Parathyroid adenoma (tissue), 2 donors: Measurements from ENCODE around the gene SKA1.

ENCODE experiments used
- H2AFZ ChIP-seq: fragments of 300-600 bp; sonication (generic); one replicate; pipeline ENCODE4 v1.7.0; 2017; ENCODE audit warnings: antibody characterized with exemption, mild to moderate bottlenecking
- H3K27ac ChIP-seq: fragments of 300-600 bp; sonication (generic); one replicate; pipeline ENCODE4 v1.7.0; 2017
- H3K27me3 ChIP-seq: fragments of 300-600 bp; sonication (generic); one replicate; pipeline ENCODE4 v1.7.0; 2017; ENCODE audit warnings: low read length; ENCODE audit not compliant: control insufficient read depth, insufficient read depth
- H3K36me3 ChIP-seq: fragments of 300-600 bp; sonication (generic); one replicate; pipeline ENCODE4 v1.7.0; 2017; ENCODE audit warnings: low read length; ENCODE audit not compliant: control insufficient read depth, insufficient read depth
- H3K4me1 ChIP-seq: fragments of 300-600 bp; sonication (generic); one replicate; pipeline ENCODE4 v1.7.0; 2017; ENCODE audit warnings: control low read depth
- H3K4me2 ChIP-seq: fragments of 300-600 bp; sonication (generic); one replicate; pipeline ENCODE4 v1.7.0; 2017; ENCODE audit warnings: low read length
- H3K4me3 ChIP-seq: fragments of 300-600 bp; sonication (generic); one replicate; pipeline ENCODE4 v1.7.0; 2017; ENCODE audit warnings: low read depth, low read length
- H3K79me2 ChIP-seq: fragments of 300-600 bp; sonication (generic); one replicate; pipeline ENCODE4 v1.7.0; 2017; ENCODE audit warnings: control low read depth
- H3K9ac ChIP-seq: fragments of 300-600 bp; sonication (generic); one replicate; pipeline ENCODE4 v1.7.0; 2017; ENCODE audit warnings: mild to moderate bottlenecking
- H3K9me3 ChIP-seq: fragments of 300-600 bp; sonication (generic); one replicate; pipeline ENCODE4 v1.7.0; 2017; ENCODE audit warnings: low read length; ENCODE audit not compliant: control insufficient read depth
- TF ChIP-seq, protein P1 (sequence below): fragments of 300-600 bp; sonication (generic); IDR thresholded peaks from one replicate; pipeline ENCODE4 v1.7.0; 2017; ENCODE audit warnings: antibody characterized with exemption, mild to moderate bottlenecking
- donor health status: primary hyperparathyroidism.

SKA1 gene

DNA sequence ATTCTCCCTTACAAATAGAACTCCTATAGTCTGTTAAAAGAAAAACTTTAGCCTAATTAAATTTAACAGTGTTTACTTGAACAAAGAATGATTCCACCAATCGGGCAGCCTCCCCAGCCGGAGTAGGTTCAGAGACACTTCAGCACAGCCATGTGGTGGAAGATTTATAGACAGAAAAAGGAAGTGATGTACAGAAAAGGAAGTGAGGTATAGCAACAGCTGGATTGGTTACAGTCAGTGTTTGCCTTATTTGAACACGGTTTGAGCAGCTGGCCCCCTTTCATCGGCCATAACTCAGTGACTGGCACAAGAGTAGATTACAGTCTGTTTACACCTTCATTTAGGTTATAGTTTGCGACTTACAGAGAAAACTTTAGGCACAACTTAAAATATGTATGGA lies 2.1 kb upstream of the SKA1 start:
- H3K27ac ChIP-seq: no peak overlapping the region
- no peaks in the 10 kb centered on the region for H3K27me3 ChIP-seq
- no peaks in the 10 kb centered on the region for H3K9me3 ChIP-seq
- H3K4me3 ChIP-seq: no peak overlapping the region
- H3K36me3 ChIP-seq: peaks cover 2% of the 10 kb centered on the region
- H3K79me2 ChIP-seq: no peaks in the 10 kb centered on the region
- H2AFZ ChIP-seq: peak overlapping the region; percentile 24
- TF ChIP-seq, protein P1, sequence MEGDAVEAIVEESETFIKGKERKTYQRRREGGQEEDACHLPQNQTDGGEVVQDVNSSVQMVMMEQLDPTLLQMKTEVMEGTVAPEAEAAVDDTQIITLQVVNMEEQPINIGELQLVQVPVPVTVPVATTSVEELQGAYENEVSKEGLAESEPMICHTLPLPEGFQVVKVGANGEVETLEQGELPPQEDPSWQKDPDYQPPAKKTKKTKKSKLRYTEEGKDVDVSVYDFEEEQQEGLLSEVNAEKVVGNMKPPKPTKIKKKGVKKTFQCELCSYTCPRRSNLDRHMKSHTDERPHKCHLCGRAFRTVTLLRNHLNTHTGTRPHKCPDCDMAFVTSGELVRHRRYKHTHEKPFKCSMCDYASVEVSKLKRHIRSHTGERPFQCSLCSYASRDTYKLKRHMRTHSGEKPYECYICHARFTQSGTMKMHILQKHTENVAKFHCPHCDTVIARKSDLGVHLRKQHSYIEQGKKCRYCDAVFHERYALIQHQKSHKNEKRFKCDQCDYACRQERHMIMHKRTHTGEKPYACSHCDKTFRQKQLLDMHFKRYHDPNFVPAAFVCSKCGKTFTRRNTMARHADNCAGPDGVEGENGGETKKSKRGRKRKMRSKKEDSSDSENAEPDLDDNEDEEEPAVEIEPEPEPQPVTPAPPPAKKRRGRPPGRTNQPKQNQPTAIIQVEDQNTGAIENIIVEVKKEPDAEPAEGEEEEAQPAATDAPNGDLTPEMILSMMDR: no peak
- H3K4me2 ChIP-seq: no peak overlapping the region
- no peak overlapping the region for H3K9ac ChIP-seq
- H3K4me1 ChIP-seq: peaks cover 5% of the 10 kb centered on the region

DNA sequence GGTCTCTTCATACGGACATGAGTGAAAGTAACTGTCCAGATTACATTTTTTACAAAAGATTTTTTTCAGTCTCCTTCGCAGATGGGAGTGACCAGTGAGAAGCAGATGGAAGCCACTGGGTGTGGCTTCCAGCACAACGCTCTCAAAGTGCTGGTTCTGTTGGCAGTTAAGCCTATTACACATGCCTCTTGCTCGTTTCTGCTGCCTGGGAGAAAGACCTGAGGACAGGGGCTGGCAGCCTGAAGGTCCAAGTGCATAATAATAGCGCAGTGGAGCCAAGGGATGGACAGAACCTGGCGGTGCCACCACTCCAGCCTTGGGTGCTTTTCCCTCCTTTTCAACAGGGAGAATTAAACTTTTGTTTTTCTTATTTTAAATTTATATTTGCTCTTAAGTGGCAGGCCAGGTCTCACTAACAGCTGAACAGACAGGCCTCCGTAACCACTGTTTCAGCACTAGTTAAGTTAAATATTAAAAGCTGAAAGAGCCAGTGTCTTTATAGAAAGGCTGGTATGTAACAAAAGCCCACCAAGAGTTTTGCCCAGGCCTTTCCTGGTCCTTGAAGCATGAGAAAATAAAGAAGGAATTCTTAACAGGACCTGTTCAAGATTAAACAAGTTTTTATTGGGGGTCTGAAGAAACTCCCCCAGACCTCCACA lies 1.2 kb upstream of the SKA1 start:
- H3K9me3 ChIP-seq: no peaks in the 10 kb centered on the region
- no peaks in the 10 kb centered on the region for H3K27me3 ChIP-seq
- no peak overlapping the region for H3K27ac ChIP-seq
- no peak overlapping the region for H3K4me2 ChIP-seq
- no peaks in the 10 kb centered on the region for H3K79me2 ChIP-seq
- peaks cover 2% of the 10 kb centered on the region for H3K36me3 ChIP-seq
- H3K4me1 ChIP-seq: peaks cover 5% of the 10 kb centered on the region
- TF ChIP-seq, protein P1: no peak
- peak overlapping the region; percentile 98 for H2AFZ ChIP-seq
- no peak overlapping the region for H3K9ac ChIP-seq
- H3K4me3 ChIP-seq: no peak overlapping the region

DNA sequence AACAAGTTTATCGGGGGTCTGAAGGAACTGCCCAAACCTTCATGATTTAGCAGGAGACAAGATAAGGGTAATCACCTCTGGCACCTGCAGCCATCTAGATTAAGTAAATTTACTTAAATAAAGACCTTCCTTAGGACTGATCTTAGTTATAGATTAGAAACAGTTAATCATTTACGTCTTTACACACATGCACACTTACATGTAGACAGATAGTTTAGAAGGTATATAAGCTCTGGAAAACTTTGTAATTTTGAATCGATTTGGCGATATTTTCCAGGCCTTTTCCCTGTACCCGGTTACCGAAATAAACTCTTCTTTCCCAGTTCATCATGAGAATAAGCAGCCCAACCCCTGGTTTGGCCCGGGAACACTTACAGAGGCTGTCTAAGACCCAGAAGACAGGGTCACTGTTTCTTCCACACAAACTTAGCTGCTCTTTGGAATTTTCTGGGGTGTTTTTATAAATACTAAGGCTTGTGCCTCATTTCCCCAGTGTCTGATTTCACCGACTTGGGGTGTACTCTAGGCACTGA lies 560 bp upstream of the SKA1 start:
- H2AFZ ChIP-seq: peak overlapping the region; percentile 98
- H3K27ac ChIP-seq: peak overlapping the region; percentile 68
- H3K4me2 ChIP-seq: peak overlapping the region; percentile 92
- TF ChIP-seq, protein P1: no peak
- H3K4me1 ChIP-seq: peaks cover 5% of the 10 kb centered on the region
- peak overlapping the region; percentile 57 for H3K4me3 ChIP-seq
- H3K27me3 ChIP-seq: no peaks in the 10 kb centered on the region
- H3K36me3 ChIP-seq: peaks cover 2% of the 10 kb centered on the region
- H3K9ac ChIP-seq: no peak overlapping the region
- H3K9me3 ChIP-seq: no peaks in the 10 kb centered on the region
- H3K79me2 ChIP-seq: no peaks in the 10 kb centered on the region

DNA sequence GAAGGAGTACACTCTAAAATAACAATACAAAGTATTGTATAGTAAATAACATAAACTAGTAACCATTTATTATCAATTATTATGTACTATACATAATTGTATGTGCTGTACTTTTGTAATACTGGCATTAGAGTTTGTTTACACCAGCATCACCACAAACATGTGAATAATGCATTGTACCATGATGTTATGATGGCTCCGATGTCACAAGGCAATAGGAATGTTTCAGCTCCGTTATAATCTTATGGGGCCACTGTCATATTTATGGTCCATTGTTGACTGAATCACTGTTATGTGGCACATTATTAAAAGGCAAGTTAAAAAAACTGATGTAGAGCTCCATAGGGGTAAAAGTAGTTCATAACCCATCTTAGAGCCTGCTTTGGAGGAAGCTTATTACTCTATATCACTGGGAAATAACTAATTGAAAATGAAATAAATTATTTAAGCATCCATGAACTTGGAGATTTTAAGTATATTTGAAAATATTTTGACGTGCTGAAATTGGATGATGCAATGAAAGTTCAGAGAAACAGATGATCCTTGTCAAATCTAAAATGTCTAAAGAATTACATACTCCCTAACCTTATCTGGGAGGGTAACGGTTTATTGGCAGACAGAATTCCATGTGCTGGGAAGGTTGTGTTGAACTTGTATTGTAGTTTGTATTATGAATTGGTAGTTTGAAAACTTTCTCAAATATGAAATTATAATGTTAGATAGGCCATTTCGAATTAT lies 2.4 kb downstream of the SKA1 start:
- no peaks in the 10 kb centered on the region for H3K79me2 ChIP-seq
- H2AFZ ChIP-seq: no peak overlapping the region
- H3K4me2 ChIP-seq: no peak overlapping the region
- H3K4me3 ChIP-seq: no peak overlapping the region
- no peak overlapping the region for H3K27ac ChIP-seq
- H3K9ac ChIP-seq: no peak overlapping the region
- H3K27me3 ChIP-seq: no peaks in the 10 kb centered on the region
- H3K9me3 ChIP-seq: no peaks in the 10 kb centered on the region
- peaks cover 5% of the 10 kb centered on the region for H3K4me1 ChIP-seq
- TF ChIP-seq, protein P1: no peak
- no peaks in the 10 kb centered on the region for H3K36me3 ChIP-seq
